Measurements from ENCODE around the gene OR2A14. TPM values are rescaled to one million over a fixed set of nuclear protein-coding genes. Genes with fewer than 3 reads are reported as not detected.
"Not testable (repeated sequence)": the region's sequence is repeated elsewhere in the genome, so short reads cannot be mapped to it uniquely, and the experiment has no call there.

Gene OR2A14
- total RNA-seq, 4 donors from 2014 or later: not detected

DNA sequence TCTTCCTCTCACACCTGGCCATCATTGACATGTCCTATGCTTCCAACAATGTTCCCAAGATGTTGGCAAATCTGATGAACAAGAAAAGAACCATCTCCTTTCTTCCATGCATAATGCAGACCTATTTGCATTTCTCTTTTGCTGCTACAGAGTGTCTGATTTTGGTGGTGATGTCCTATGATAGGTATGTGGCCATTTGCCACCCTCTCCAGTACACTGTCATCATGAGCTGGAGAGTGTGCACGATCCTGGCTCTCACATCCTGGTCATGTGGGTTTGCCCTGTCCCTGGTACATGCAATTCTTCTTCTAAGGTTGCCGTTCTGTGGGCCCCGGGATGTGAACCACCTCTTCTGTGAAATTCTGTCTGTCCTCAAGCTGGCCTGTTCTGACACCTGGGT, 19.2 kb downstream of the OR2A14 start:
- no peaks in the 10 kb centered on the region for H3K36me3 ChIP-seq
- no peaks in the 10 kb centered on the region for H3K4me1 ChIP-seq
- no peak overlapping the region for H3K4me3 ChIP-seq
- in situ Hi-C loops (cut with MboI; ENCODE audit: low sequenced_read_pairs in 4 of 4): no loop called here
- intact Hi-C loops (cut with DNase I; ENCODE audit: low total_unique reads): no loop called here
- TF ChIP-seq CTCF (IDR thresholded peaks at IDR 0.05 in 4 of 5, conservative IDR thresholded peaks at IDR 0.05 in 1 of 5) (no peak), POLR2A (IDR thresholded peaks at IDR 0.05) (no peak)
- DNase-seq (no peak), ATAC-seq (no peak)
- no peak overlapping the region for H3K27ac ChIP-seq
- H3K27me3 ChIP-seq: no peaks in the 10 kb centered on the region
- H3K9me3 ChIP-seq: no peaks in the 10 kb centered on the region

- in situ Hi-C loops (cut with MboI; ENCODE audit: low sequenced_read_pairs in 4 of 4): no loop called here
- Histone ChIP-seq H3K27ac (no peak overlapping the region), H3K4me3 (no peak overlapping the region), H3K36me3 (no peaks in the 10 kb centered on the region), H3K4me1 (no peaks in the 10 kb centered on the region), H3K9me3 (no peaks in the 10 kb centered on the region), H3K27me3 (no peaks in the 10 kb centered on the region)
- DNase-seq (no peak), ATAC-seq (no peak)
- intact Hi-C loops (cut with DNase I; ENCODE audit: low total_unique reads): no loop called here
- no peak for TF ChIP-seq CTCF (IDR thresholded peaks at IDR 0.05 in 4 of 5, conservative IDR thresholded peaks at IDR 0.05 in 1 of 5)
- TF ChIP-seq POLR2A (IDR thresholded peaks at IDR 0.05): no peak
Measured at GRCh38 chr7:144144426-144144825, 21.4 kb downstream of the OR2A14 start.

GRCh38 chr7:144148224-144148827, 25.4 kb downstream of the OR2A14 start:
- intact Hi-C loops (cut with DNase I; ENCODE audit: low total_unique reads) (no loop called here), in situ Hi-C loops (cut with MboI; ENCODE audit: low sequenced_read_pairs in 4 of 4) (no loop called here)
- no peaks in the 10 kb centered on the region for H3K36me3 ChIP-seq
- ATAC-seq: no peak
- H3K4me3 ChIP-seq: no peak overlapping the region
- no peaks in the 10 kb centered on the region for H3K9me3 ChIP-seq
- no peak for DNase-seq
- H3K4me1 ChIP-seq: no peaks in the 10 kb centered on the region
- H3K27ac ChIP-seq: no peak overlapping the region
- TF ChIP-seq POLR2A (IDR thresholded peaks at IDR 0.05) (no peak), CTCF (IDR thresholded peaks at IDR 0.05 in 4 of 5, conservative IDR thresholded peaks at IDR 0.05 in 1 of 5) (no peak)
- H3K27me3 ChIP-seq: no peaks in the 10 kb centered on the region

GRCh38 chr7:144158861-144159260, 35.9 kb downstream of the OR2A14 start:
- in situ Hi-C loops (cut with MboI; ENCODE audit: low sequenced_read_pairs in 4 of 4) (loop anchor here in 1 of 4 donors (25.0 kb wide), 1 partner anchor 228 kb away; no protein-coding TSS in a partner anchor), intact Hi-C loops (cut with DNase I; ENCODE audit: low total_unique reads) (no loop called here)
- no peaks in the 10 kb centered on the region for H3K27me3 ChIP-seq
- ATAC-seq (no peak), DNase-seq (no peak)
- H3K4me3 ChIP-seq: no peak overlapping the region
- no peaks in the 10 kb centered on the region for H3K36me3 ChIP-seq
- no peaks in the 10 kb centered on the region for H3K9me3 ChIP-seq
- no peak overlapping the region for H3K27ac ChIP-seq
- H3K4me1 ChIP-seq: no peaks in the 10 kb centered on the region
- TF ChIP-seq POLR2A (IDR thresholded peaks at IDR 0.05): no peak
- TF ChIP-seq CTCF (IDR thresholded peaks at IDR 0.05 in 4 of 5, conservative IDR thresholded peaks at IDR 0.05 in 1 of 5): no peak

DNA sequence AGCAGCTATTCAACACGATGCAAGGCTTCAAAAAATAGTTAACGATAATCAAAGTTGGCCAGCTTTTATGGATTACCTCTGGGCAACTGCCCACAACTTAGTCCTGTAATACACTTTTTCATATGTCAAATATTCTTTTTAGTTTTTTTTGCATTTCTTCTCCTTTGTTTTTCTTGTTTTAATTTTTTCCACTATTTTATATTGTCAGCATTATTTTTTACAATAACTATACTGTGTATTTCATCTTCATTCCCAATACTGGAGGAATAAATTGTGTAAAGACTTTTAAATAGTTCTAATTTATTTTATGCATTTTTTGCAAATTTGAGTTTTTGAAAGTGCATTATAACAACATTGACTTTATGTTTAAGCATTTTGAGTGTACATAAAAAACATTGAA, 41.8 kb downstream of the OR2A14 start:
- DNase-seq (no peak), ATAC-seq (no peak)
- no peaks in the 10 kb centered on the region for H3K4me1 ChIP-seq
- in situ Hi-C loops (cut with MboI; ENCODE audit: low sequenced_read_pairs in 4 of 4) (loop anchor here in 1 of 4 donors (25.0 kb wide), 1 partner anchor 223 kb away; no protein-coding TSS in a partner anchor), intact Hi-C loops (cut with DNase I; ENCODE audit: low total_unique reads) (no loop called here)
- no peaks in the 10 kb centered on the region for H3K9me3 ChIP-seq
- H3K27me3 ChIP-seq: no peaks in the 10 kb centered on the region
- TF ChIP-seq POLR2A (IDR thresholded peaks at IDR 0.05) (no peak), CTCF (IDR thresholded peaks at IDR 0.05 in 4 of 5, conservative IDR thresholded peaks at IDR 0.05 in 1 of 5) (no peak)
- H3K36me3 ChIP-seq: no peaks in the 10 kb centered on the region
- no peak overlapping the region for H3K4me3 ChIP-seq
- no peak overlapping the region for H3K27ac ChIP-seq

GRCh38 chr7:144171594-144172350, 48.8 kb downstream of the OR2A14 start:
- H3K27me3 ChIP-seq; H3K36me3 ChIP-seq; H3K9me3 ChIP-seq; intact Hi-C loops (cut with DNase I; ENCODE audit: low total_unique reads); ATAC-seq; H3K4me1 ChIP-seq; DNase-seq; H3K4me3 ChIP-seq; H3K27ac ChIP-seq: not testable (repeated sequence)
- in situ Hi-C loops (cut with MboI; ENCODE audit: low sequenced_read_pairs in 4 of 4): loop anchor here in 1 of 4 donors (25.0 kb wide), 1 partner anchor 216 kb away; no protein-coding TSS in a partner anchor
